ENCODE data around the gene BLNK. TPM values are rescaled to one million over a fixed set of nuclear protein-coding genes. Genes with fewer than 3 reads are reported as not detected.

The BLNK gene
- polyA plus RNA-seq, 1 donor, result 1.8 TPM

GRCh38 chr10:96288151-96288621, 16.8 kb upstream of the BLNK start:
- no peak for DNase-seq (ENCODE audit: low read depth)

DNA sequence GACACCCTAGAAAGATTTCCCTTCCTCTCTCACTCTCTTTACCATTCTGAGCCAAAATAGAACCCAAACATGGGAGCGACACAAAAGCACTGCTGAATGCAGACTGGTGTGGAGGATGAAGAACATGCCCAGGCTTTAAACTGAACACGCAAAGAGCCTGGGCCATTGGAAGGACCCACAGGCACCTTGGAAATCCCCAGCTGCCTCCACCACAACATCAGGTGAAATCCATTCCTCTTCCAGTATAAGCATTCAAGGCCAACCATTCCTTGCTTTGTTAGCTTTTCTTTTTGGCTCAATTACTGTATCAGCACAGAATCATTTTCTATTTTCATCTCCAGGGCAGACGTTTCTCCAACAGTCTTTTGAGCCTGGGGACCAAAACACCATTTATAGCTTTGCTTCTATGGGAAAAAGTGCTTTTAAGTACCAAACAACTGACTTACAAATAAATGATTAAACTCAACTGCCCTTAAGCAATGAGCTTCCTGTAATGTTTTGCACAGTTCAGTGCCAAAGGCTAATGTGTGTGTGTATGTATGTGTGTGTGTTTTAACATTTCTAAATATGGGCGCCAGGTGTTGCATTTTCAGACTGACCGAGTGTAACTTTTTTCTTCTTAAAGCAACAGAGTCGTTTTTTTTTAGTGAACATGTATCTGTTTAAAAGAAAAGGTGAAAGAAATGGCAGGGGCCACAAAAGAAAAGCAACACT, 16.2 kb upstream of the BLNK start:
- DNase-seq (ENCODE audit: low read depth), result no peak

DNA sequence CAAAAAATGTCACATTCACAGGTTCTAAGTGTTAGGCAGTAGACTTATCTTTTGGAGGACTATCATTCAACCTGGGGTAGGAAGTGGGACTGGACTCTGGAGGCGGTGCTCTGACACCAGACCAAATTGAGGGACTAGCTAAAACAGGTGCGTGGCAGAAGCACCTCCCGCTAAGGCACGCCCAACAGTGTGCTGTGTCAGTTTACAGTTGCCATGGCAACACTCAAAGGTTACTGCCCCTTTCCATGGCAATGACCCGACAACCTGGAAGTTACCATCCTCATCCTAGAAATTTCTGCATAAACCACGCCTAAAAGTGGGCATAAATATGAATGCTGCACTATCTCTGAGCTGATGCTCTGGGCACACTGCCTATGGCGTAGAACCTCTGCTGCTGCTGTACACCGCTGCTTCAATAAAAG, 14.0 kb upstream of the BLNK start:
- no peak for DNase-seq (ENCODE audit: low read depth)

- no peak for DNase-seq (ENCODE audit: low read depth)
These were observed 12.4 kb upstream of the BLNK start for GRCh38 chr10:96283756-96284155.

GRCh38 chr10:96283351-96283750, 12.0 kb upstream of the BLNK start:
- no peak for DNase-seq (ENCODE audit: low read depth)

DNA sequence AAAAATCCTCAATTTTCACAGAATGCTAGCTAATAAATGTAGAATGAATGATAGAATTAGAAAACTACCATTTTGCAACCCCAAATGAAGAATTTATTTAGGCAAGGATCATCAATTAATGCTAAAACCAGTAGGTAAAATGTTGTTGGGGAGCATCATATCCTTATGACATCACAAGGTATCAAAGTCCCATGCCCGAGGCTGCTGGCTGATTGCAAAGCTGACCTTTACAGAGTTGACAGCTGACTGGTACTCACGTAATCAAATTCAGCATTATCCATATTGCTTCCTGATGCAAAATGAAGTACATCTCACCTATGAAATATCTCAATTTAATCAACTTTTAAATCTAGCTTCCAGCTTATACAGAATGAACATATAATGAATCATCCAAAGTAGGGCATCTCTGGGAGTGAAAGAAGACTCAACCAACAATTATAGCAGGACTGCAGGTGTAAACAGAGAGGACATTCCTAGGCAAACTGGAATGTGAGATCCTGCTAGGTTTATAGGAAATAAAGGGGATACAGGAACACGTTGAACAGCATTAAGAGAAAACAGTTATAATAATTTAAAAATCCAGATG, 10.2 kb upstream of the BLNK start:
- DNase-seq (ENCODE audit: low read depth), result no peak

DNA sequence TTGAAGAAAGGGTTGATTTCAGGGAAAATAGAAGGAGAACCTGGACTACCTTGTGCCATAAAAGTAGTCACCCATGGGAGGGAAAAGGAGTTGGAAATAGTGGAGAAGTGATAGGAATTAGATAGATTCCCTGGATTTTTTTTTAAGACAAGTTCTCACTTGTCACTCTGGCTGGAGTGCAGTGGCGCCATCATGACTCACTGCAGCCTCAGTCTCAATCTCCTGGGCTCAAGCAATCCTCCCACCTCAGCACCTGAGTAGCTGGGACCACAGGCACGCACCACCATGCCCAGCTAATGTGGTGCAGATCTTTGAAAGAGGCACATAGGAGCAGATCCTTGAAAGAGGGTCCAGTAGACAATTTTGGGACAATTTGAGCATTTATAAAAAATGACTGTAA, 9.5 kb upstream of the BLNK start:
- DNase-seq (ENCODE audit: low read depth), result no peak

- DNase-seq (ENCODE audit: low read depth), result no peak
These were observed 7.8 kb upstream of the BLNK start for GRCh38 chr10:96279191-96279641.

GRCh38 chr10:96276831-96277230, 5.5 kb upstream of the BLNK start:
- no peak for DNase-seq (ENCODE audit: low read depth)

- no peak for DNase-seq (ENCODE audit: low read depth)
These were observed 5.1 kb upstream of the BLNK start for GRCh38 chr10:96276426-96276825.

DNA sequence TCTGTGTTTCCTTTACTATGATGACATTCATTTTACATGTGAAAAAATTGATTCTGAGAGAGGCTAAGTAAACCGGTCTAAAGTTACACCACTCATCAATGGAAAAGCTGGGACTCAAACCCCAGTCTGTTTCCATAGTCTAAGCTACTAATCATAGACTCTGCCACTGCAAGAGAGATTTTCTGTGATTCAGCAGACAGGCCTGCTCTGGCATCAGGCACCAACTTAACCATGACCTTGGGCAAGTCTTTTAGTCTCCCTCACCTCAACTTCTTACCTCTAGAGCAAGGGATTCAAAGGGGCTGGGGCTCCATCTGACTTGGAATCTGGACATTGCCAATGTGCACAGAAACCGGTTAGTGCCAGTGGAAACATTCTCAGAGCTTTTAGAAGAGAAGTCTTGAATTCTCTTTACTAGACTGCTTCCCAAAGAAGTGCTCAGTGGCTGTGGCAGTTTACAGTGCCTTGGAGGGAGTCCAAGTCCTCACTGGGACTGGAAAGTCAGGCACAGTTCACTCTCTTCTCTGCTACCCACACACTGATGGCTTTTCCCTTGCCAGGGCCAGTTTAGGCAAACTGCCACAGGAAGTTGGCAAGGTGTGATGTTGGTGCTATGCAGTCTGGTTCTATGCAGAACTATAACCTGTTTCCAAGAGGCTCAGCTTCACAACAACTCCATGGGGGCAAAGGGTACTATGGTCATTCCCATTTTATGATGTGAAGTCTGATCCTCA, 4.5 kb upstream of the BLNK start:
- no peak for DNase-seq (ENCODE audit: low read depth)

DNA sequence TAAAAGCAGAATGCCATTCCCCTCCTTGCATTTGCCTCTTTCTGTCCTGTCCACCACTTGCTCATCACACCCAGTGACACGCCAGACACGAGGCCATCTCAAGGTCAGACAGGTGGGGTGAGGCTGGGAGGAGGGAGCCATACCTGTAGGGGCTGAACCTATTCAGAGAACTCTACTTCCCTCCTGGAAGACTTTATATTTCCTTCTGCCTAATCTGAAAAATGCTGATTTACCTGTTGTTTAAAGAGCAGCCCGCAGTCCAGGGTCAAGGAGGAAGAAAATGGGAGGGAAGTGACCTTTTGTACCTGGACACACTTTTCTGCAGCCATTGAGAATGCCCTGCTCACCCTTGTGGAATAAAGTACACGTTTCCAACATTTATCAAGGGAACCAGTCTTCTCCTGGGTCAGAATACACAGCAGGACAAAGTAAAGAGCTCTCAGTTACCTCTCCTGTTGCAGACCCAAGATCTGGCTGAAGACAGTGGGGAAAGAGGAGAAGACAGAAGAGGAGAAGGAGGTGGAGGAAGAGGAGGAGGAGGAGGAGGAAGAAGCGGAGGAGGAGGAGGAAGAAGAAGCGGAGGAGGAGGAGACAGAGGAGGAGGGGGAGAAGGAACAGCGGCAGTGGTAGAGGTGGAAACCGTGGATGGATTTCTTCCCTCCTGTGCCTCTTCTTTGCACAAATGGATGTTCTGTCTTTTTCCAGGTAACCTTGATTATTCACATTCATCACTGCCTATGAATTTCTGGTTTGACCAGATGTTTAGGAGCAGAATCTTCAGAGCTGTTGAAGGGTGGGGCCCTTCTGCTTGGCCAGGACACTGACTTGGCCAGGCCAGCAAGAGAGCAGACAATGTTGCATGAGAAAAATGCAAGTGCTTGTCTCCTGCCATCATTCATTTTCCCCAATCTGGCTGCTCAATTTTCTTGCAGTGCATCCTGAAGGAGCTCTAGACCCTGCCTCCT, 1.2 kb upstream of the BLNK start:
- DNase-seq (ENCODE audit: low read depth), result no peak

- DNase-seq (ENCODE audit: low read depth), result no peak
These were observed 798 bp downstream of the BLNK start for GRCh38 chr10:96270571-96270970.

- DNase-seq (ENCODE audit: low read depth), result no peak
These were observed 1.7 kb downstream of the BLNK start for GRCh38 chr10:96269438-96270300.

DNA sequence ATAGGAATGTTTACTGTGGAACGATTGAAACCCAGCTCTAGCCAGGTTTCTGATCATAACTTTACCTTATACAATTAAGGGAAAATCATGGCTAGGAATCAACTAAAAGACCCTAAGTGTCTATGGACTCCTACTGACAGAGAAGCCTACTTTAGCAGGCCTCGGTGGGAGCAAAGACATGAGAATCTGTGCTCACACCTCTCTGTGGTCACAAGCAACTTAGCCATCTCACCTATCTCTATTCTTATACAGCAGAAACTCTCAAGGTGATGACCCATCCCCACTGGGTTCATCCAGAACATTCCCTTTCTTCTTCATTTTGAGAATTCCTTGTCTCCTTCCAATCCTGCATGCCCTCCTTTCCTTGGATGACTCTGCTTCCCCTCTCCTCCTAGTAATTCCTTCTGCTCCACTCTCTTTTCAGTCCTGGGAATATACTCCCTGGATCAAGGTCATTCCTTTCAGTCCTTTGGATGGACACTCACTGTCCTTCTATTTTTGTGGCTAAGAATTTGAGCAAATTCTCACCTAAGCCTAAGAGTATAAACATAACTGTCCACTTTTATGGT, 2.9 kb downstream of the BLNK start:
- DNase-seq (ENCODE audit: low read depth), result no peak

GRCh38 chr10:96267234-96267705, 4.1 kb downstream of the BLNK start:
- DNase-seq (ENCODE audit: low read depth), result no peak

GRCh38 chr10:96266118-96266770, 5.1 kb downstream of the BLNK start:
- DNase-seq (ENCODE audit: low read depth), result no peak

GRCh38 chr10:96264938-96265337, 6.4 kb downstream of the BLNK start:
- no peak for DNase-seq (ENCODE audit: low read depth)

- no peak for DNase-seq (ENCODE audit: low read depth)
These were observed 7.7 kb downstream of the BLNK start for GRCh38 chr10:96263669-96264068.

- DNase-seq (ENCODE audit: low read depth), result no peak
These were observed 8.2 kb downstream of the BLNK start for GRCh38 chr10:96263176-96263575.
